Endothelial cell of umbilical vein (primary cell): Measurements from ENCODE around the gene WDFY3. TPM values are rescaled to one million over a fixed set of nuclear protein-coding genes. Genes with fewer than 3 reads are reported as not detected.

ENCODE experiments used
- BruUV-seq: library from RNA; stranded (reverse); fragments of 400-500 nt; replicated peaks from 2 replicates; lab custom pipeline; 2021; lab: Mats Ljungman, UMichigan
- CTCF ChIA-PET: fragments of 300-600, 350-600 bp; sonication (Branson Sonifier 250); formaldehyde crosslinking; loops from one replicate; lab custom pipeline; 2021; ENCODE audit warnings: antibody characterized with exemption, inconsistent platforms; lab: Charles Lee
- POLR2A ChIA-PET: fragments of 300-600, 350-600 bp; sonication (Branson Sonifier 250); formaldehyde crosslinking; loops from one replicate; lab custom pipeline; 2021; ENCODE audit warnings: antibody characterized with exemption, inconsistent platforms; lab: Charles Lee
- DNase-seq: peaks from one replicate; pipeline ENCODE4 v3.0.0-alpha.2; 2011; ENCODE audit warnings: low read depth, low spot score
- FAIRE-seq: peaks from 2 replicates; lab custom pipeline; 2011; peaks lifted over from hg19 to GRCh38; lab: Jason Lieb, UNC
- H2AFZ ChIP-seq: 2 replicates; pipeline ENCODE4 v1.6.0; 2012; ENCODE audit warnings: low read depth, low read length, control low read depth, inconsistent platforms
- H3K27ac ChIP-seq: 2 replicates; pipeline ENCODE4 v1.5.1; 2011; ENCODE audit warnings: low read depth, mild to moderate bottlenecking, control low read depth, low read length, moderate library complexity; ENCODE audit not compliant: insufficient read depth
- H3K27me3 ChIP-seq, 2 experiments: 2 replicates each; pipeline versions ENCODE4 v1.6.0 to v1.6.1; 2011; ENCODE audit warnings: low read length in 2 of 2, mixed read lengths in 1 of 2; ENCODE audit not compliant: control insufficient read depth in 2 of 2, insufficient read depth in 2 of 2
- H3K36me3 ChIP-seq, 2 experiments: 2 replicates in 1 of 2; 3 replicates in 1 of 2; pipeline ENCODE4 v1.5.1; 2011; ENCODE audit warnings: low read length in 2 of 2, mild to moderate bottlenecking in 1 of 2, moderate library complexity in 1 of 2; ENCODE audit not compliant: control insufficient read depth in 2 of 2, insufficient read depth in 2 of 2; ENCODE audit errors: extremely low read depth in 1 of 2
- H3K4me1 ChIP-seq: 3 replicates; pipeline ENCODE4 v1.5.1; 2011; ENCODE audit warnings: mild to moderate bottlenecking, low read length; ENCODE audit not compliant: control insufficient read depth, insufficient read depth; ENCODE audit errors: extremely low read depth
- H3K4me2 ChIP-seq: 2 replicates; pipeline ENCODE4 v1.6.1; 2011; ENCODE audit warnings: low read length, control low read depth, mixed read lengths; ENCODE audit not compliant: insufficient read depth
- H3K4me3 ChIP-seq, 3 experiments: fragments of 200-600 bp in 1 of 3; sonication (generic), shearing (Covaris generic) in 1 of 3; replicated peaks in 1 of 3; 2 replicates each; pipeline ENCODE4 v1.5.1; 2011 to 2016; ENCODE audit warnings: control low read depth in 3 of 3, low read length in 3 of 3, mild to moderate bottlenecking in 2 of 3, inconsistent platforms in 1 of 3, low read depth in 1 of 3, moderate library complexity in 1 of 3; ENCODE audit not compliant: insufficient read depth in 1 of 3
- H3K79me2 ChIP-seq: 2 replicates; pipeline ENCODE4 v1.6.0; 2012; ENCODE audit warnings: low read length, inconsistent platforms; ENCODE audit not compliant: control insufficient read depth, insufficient read depth
- H3K9ac ChIP-seq: replicated peaks from 2 replicates; pipeline ENCODE3; 2011; ENCODE audit warnings: low read length, control low read depth; ENCODE audit not compliant: insufficient read depth; ENCODE audit errors: extremely low read depth
- H3K9me1 ChIP-seq: replicated peaks from 3 replicates; pipeline ENCODE4 v1.6.0; 2011; ENCODE audit warnings: mild to moderate bottlenecking, low read length; ENCODE audit not compliant: control insufficient read depth, insufficient read depth; ENCODE audit errors: extremely low read depth
- H3K9me3 ChIP-seq: replicated peaks from 2 replicates; pipeline ENCODE4 v1.5.1; 2012; ENCODE audit warnings: low read length, inconsistent platforms; ENCODE audit not compliant: control insufficient read depth, insufficient read depth
- H4K20me1 ChIP-seq: replicated peaks from 2 replicates; pipeline ENCODE3; 2011; ENCODE audit warnings: mild to moderate bottlenecking, low read length; ENCODE audit not compliant: control insufficient read depth, insufficient read depth; ENCODE audit errors: extremely low read depth
- CTCF ChIP-seq, 2 donors: IDR thresholded peaks; 1 replicate in 1 of 2; 2 replicates in 1 of 2; pipeline ENCODE4 v1.5.1; 2011; ENCODE audit warnings: low read length in 2 of 2, mild to moderate bottlenecking in 2 of 2, moderate library complexity in 2 of 2, control low read depth in 1 of 2, inconsistent platforms in 1 of 2, low read depth in 1 of 2; ENCODE audit not compliant: insufficient read depth in 1 of 2; ENCODE audit errors: extremely low read depth in 1 of 2
- EZH2 ChIP-seq: IDR thresholded peaks from 2 replicates; pipeline ENCODE4 v1.6.1; 2012; ENCODE audit warnings: borderline replicate concordance, low read depth, mild to moderate bottlenecking, moderate library complexity, low read length, inconsistent platforms; ENCODE audit not compliant: severe bottlenecking
- FOS ChIP-seq: IDR thresholded peaks from 2 replicates; pipeline ENCODE4 v1.6.1; 2011; ENCODE audit warnings: mild to moderate bottlenecking, low read length, moderate library complexity, borderline replicate concordance; ENCODE audit not compliant: insufficient read depth
- GATA2 ChIP-seq: IDR thresholded peaks from 2 replicates; pipeline ENCODE4 v1.7.0; 2011; ENCODE audit warnings: low read depth, mild to moderate bottlenecking, moderate library complexity, mixed read lengths, low read length; ENCODE audit not compliant: insufficient read length, insufficient read depth
- JUN ChIP-seq: IDR thresholded peaks from 2 replicates; pipeline ENCODE4 v1.6.1; 2011; ENCODE audit warnings: borderline replicate concordance, low read depth; ENCODE audit not compliant: insufficient read length, insufficient read depth
- MAX ChIP-seq: IDR thresholded peaks from 2 replicates; pipeline ENCODE4 v1.6.1; 2011; ENCODE audit not compliant: insufficient read depth, insufficient read length
- MYC ChIP-seq: IDR thresholded peaks from one replicate; pipeline ENCODE4 v1.6.1; 2011; ENCODE audit warnings: mild to moderate bottlenecking, low read depth, low read length
- POLR2A ChIP-seq: IDR thresholded peaks from 2 replicates; pipeline ENCODE4 v1.6.1; 2012; ENCODE audit warnings: low read depth, mild to moderate bottlenecking, control low read depth, low read length
- POLR2AphosphoS5 ChIP-seq: IDR thresholded peaks from 2 replicates; pipeline ENCODE4 v1.6.1; 2012; ENCODE audit warnings: low read depth, mild to moderate bottlenecking, control low read depth, low read length, moderate library complexity; ENCODE audit not compliant: insufficient read depth
- dilution Hi-C: fragments of 300-500 bp; cut with MboI; formaldehyde crosslinking; loops from one replicate; pipeline ENCODE4 v1.15.0; 2019; ENCODE audit warnings: low sequenced_read_pairs; ENCODE audit not compliant: extremely low pct_ligation_motif_present
- intact Hi-C: fragments of 100-400 bp; cut with micrococcal nuclease; formaldehyde crosslinking; loops from one replicate; pipeline ENCODE4 v1.10.0; 2022
- polyA plus RNA-seq, 4 experiments: library from polyadenylated mRNA; depleted of rRNA in 3 of 4; stranded (reverse) in 3 of 4; unstranded in 1 of 4; fragments of >200 nt; gene quantifications; 2 replicates each; pipeline versions ENCODE4 v1.2.1 to v1.2.3, GENCODE V29; 2011 to 2012; ENCODE audit warnings: missing spikeins in 1 of 4
- total RNA-seq: library from RNA; stranded (reverse); gene quantifications from 2 replicates; pipeline ENCODE4 v1.2.3, GENCODE V29; 2021

WDFY3 gene
- total and polyA plus RNA-seq, 2 donors (not counting 3 experiments of a cell fraction or from before 2014, with no cell fraction given), result 37.0 to 113 TPM

GRCh38 chr4:84719115-84719514, 247.4 kb downstream of the WDFY3 start:
- no peak overlapping the region for H3K9ac ChIP-seq
- no peaks in the 10 kb centered on the region for H3K9me1 ChIP-seq
- no peak overlapping the region for H3K27ac ChIP-seq
- no peak overlapping the region for H2AFZ ChIP-seq
- H3K9me3 ChIP-seq, result no peaks in the 10 kb centered on the region
- FAIRE-seq, result no peak
- no peak for TF ChIP-seq POLR2AphosphoS5
- no peak for TF ChIP-seq POLR2A
- TF ChIP-seq MAX, result no peak
- no peak for TF ChIP-seq MYC
- TF ChIP-seq EZH2, result no peak
- no peak for TF ChIP-seq JUN
- no peak for TF ChIP-seq FOS
- TF ChIP-seq CTCF (IDR thresholded peaks at IDR 0.05; ENCODE audit: extremely low read depth in 1 of 2, insufficient read depth in 1 of 2, low read depth in 1 of 2, low read length in 2 of 2), result no peak
- TF ChIP-seq GATA2, result no peak
- dilution Hi-C loops (no loop called here), intact Hi-C loops (no loop called here)
- H3K4me2 ChIP-seq, result no peak overlapping the region
- no peak for DNase-seq
- BruUV-seq, result no TSS peak
- ChIA-PET CTCF (interaction anchor here (1.0 kb wide), 2 partner anchors 20 to 23 kb away, joined by 3 read pairs; no protein-coding TSS in a partner anchor), POLR2A (no interaction called here)
- no peak overlapping the region for H3K4me3 ChIP-seq
- no peaks in the 10 kb centered on the region for H3K4me1 ChIP-seq
- H4K20me1 ChIP-seq, result no peaks in the 10 kb centered on the region
- no peaks in the 10 kb centered on the region for H3K27me3 ChIP-seq
- H3K36me3 ChIP-seq, result peaks cover 0 to 24% of the 10 kb centered on the region in 2 experiments
- H3K79me2 ChIP-seq, result no peaks in the 10 kb centered on the region
